ENCODE measurements around the gene BCAS1.

DNA sequence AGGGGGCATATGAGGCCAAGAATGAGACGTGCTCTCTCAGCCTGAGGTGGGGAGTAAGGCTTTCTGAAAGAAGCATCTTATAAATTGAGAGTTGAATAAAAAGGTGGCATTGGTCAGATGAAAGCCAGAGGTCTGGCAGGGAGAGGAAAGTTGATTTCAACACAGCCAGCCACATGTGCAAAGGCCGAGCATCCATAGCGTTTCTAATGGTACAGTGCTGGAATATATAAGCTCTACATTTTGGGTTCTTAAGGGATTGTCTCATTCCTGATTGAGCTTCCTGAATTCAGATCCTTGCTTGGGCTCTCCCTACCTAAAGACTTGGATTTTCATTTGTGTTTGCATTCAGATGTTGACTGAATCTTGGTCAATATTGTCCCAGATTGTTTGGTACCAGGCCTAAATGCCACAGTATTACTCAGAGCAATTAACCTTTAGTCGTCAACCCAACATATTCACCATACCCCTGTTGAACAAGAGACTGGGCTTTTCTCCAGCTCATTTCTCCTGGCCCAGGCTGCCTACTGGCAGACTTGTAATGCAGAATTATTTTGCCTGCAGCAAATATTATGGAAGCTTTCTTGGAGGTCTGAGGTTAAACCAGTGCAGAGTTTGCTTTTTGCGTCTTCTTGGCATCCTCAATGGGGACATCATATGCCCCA lies 14.5 kb upstream of the BCAS1 start:
- TF ChIP-seq, protein P1, sequence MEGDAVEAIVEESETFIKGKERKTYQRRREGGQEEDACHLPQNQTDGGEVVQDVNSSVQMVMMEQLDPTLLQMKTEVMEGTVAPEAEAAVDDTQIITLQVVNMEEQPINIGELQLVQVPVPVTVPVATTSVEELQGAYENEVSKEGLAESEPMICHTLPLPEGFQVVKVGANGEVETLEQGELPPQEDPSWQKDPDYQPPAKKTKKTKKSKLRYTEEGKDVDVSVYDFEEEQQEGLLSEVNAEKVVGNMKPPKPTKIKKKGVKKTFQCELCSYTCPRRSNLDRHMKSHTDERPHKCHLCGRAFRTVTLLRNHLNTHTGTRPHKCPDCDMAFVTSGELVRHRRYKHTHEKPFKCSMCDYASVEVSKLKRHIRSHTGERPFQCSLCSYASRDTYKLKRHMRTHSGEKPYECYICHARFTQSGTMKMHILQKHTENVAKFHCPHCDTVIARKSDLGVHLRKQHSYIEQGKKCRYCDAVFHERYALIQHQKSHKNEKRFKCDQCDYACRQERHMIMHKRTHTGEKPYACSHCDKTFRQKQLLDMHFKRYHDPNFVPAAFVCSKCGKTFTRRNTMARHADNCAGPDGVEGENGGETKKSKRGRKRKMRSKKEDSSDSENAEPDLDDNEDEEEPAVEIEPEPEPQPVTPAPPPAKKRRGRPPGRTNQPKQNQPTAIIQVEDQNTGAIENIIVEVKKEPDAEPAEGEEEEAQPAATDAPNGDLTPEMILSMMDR (IDR thresholded peaks at IDR 0.05; ENCODE audit: low read length), result no peak
- no peak for TF ChIP-seq EZH2phosphoT487 (IDR thresholded peaks at IDR 0.05; ENCODE audit: low read length)
